ENCODE measurements around the gene RAD9B. TPM values are rescaled to one million over a fixed set of nuclear protein-coding genes. Genes with fewer than 3 reads are reported as not detected.

The RAD9B gene
- total and polyA plus RNA-seq, 9 of the 15 experiments (the other 6 are each of a cell fraction or from before 2014, with no cell fraction given) = 0.05 to 0.83 (median 0.32) TPM

GRCh38 chr12:110468214-110469048 is 33.7 kb upstream of the RAD9B start, which contains the start of the genes FAM216A and GPN3 (continued):
- TF ChIP-seq FOS (IDR thresholded peaks at IDR 0.05; ENCODE audit: extremely low read depth, insufficient read length) (peak; percentile 19), ZBTB11 (CRISPR knock-in tag; IDR thresholded peaks at IDR 0.05) (peak in 1 of 3 experiments; percentile 17; a peak in 2 of 6 replicates), JUND (IDR thresholded peaks at IDR 0.05; ENCODE audit: borderline replicate concordance, low read depth, low read length) (peak; percentile 73), JUND (tag; IDR thresholded peaks at IDR 0.05; ENCODE audit: borderline replicate concordance, low read depth, low read length) (peak; percentile 71; the same call in 2 of the 3 replicates), MAZ (CRISPR knock-in tag; conservative IDR thresholded peaks at IDR 0.05 in 1 of 2, IDR thresholded peaks at IDR 0.05 in 1 of 2) (peak; percentile 80 to 98), HOXB6 (CRISPR knock-in tag; IDR thresholded peaks at IDR 0.05; ENCODE audit: borderline replicate concordance) (no peak), ZNF592 (IDR thresholded peaks at IDR 0.05) (no peak), HNRNPLL (IDR thresholded peaks at IDR 0.05; ENCODE audit: low read depth, low read length, poor library complexity, severe bottlenecking) (peak; percentile 92), ZNF75A (CRISPR knock-in tag; IDR thresholded peaks at IDR 0.05) (no peak), ZNF444 (CRISPR knock-in tag; IDR thresholded peaks at IDR 0.05) (no peak), GABPB1 (CRISPR knock-in tag; IDR thresholded peaks at IDR 0.05) (peak; percentile 46; the same call in 1 of the 2 replicates), MAFK (IDR thresholded peaks at IDR 0.05; ENCODE audit: low read length) (no peak), SNAPC5 (CRISPR knock-in tag; IDR thresholded peaks at IDR 0.05) (no peak), PHF8 (IDR thresholded peaks at IDR 0.05; ENCODE audit: borderline replicate concordance, low read length) (peak; percentile 67; the same call in 1 of the 2 replicates)
- TF ChIP-seq, protein P1, sequence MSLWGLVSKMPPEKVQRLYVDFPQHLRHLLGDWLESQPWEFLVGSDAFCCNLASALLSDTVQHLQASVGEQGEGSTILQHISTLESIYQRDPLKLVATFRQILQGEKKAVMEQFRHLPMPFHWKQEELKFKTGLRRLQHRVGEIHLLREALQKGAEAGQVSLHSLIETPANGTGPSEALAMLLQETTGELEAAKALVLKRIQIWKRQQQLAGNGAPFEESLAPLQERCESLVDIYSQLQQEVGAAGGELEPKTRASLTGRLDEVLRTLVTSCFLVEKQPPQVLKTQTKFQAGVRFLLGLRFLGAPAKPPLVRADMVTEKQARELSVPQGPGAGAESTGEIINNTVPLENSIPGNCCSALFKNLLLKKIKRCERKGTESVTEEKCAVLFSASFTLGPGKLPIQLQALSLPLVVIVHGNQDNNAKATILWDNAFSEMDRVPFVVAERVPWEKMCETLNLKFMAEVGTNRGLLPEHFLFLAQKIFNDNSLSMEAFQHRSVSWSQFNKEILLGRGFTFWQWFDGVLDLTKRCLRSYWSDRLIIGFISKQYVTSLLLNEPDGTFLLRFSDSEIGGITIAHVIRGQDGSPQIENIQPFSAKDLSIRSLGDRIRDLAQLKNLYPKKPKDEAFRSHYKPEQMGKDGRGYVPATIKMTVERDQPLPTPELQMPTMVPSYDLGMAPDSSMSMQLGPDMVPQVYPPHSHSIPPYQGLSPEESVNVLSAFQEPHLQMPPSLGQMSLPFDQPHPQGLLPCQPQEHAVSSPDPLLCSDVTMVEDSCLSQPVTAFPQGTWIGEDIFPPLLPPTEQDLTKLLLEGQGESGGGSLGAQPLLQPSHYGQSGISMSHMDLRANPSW (CRISPR knock-in tag; IDR thresholded peaks at IDR 0.05) = peak; percentile 10; the same call in 1 of the 2 replicates

All from K562 (cell line).